ENCODE measurements around the gene EARS2. TPM values are rescaled to one million over a fixed set of nuclear protein-coding genes. Genes with fewer than 3 reads are reported as not detected.

The EARS2 gene
- total RNA-seq, 1 donor from 2014 or later = 16.8 TPM

DNA sequence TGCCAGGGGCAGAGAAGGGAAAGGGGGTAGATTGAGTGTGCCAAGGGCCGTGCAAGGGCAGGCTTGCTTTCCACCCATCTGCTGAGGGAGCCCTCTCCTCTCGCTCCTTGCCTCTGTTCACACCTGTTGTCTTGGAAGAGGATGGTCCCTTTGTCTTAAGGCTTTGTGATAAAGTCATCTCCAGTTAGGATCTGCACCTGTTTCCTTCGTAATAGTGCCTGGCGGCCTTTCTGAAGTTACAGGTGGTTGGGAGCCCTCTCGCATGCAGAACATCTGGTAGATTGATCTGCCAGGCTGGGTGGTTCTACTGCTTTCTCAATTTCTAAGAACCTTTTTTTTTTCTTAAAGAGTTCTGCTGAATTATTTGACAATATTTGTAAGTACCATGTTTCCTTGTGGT is 16.7 kb upstream of the EARS2 start:
- no peaks in the 10 kb centered on the region for H3K27me3 ChIP-seq
- no peak for DNase-seq (ENCODE audit: low spot score in 2 of 2)
- H3K4me3 ChIP-seq = no peak overlapping the region
- intact Hi-C loops (cut with DNase I) = no loop called here
- no peaks in the 10 kb centered on the region for H3K9me3 ChIP-seq
- no peak overlapping the region for H3K27ac ChIP-seq
- H3K4me1 ChIP-seq = no peaks in the 10 kb centered on the region
- peaks cover 42 to 80% of the 10 kb centered on the region in 2 donors for H3K36me3 ChIP-seq
- TF ChIP-seq, protein P1, sequence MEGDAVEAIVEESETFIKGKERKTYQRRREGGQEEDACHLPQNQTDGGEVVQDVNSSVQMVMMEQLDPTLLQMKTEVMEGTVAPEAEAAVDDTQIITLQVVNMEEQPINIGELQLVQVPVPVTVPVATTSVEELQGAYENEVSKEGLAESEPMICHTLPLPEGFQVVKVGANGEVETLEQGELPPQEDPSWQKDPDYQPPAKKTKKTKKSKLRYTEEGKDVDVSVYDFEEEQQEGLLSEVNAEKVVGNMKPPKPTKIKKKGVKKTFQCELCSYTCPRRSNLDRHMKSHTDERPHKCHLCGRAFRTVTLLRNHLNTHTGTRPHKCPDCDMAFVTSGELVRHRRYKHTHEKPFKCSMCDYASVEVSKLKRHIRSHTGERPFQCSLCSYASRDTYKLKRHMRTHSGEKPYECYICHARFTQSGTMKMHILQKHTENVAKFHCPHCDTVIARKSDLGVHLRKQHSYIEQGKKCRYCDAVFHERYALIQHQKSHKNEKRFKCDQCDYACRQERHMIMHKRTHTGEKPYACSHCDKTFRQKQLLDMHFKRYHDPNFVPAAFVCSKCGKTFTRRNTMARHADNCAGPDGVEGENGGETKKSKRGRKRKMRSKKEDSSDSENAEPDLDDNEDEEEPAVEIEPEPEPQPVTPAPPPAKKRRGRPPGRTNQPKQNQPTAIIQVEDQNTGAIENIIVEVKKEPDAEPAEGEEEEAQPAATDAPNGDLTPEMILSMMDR (IDR thresholded peaks at IDR 0.05) = no peak

- Histone ChIP-seq H3K27me3 (no peaks in the 10 kb centered on the region), H3K27ac (no peak overlapping the region), H3K36me3 (peaks cover 55 to 85% of the 10 kb centered on the region in 2 donors), H3K4me3 (no peak overlapping the region), H3K9me3 (no peaks in the 10 kb centered on the region), H3K4me1 (no peaks in the 10 kb centered on the region)
- DNase-seq (ENCODE audit: low spot score in 2 of 2) = no peak
- TF ChIP-seq, protein P1 (IDR thresholded peaks at IDR 0.05) = no peak
- intact Hi-C loops (cut with DNase I) = no loop called here
These were observed 15.2 kb upstream of the EARS2 start for GRCh38 chr16:23572394-23572793.

DNA sequence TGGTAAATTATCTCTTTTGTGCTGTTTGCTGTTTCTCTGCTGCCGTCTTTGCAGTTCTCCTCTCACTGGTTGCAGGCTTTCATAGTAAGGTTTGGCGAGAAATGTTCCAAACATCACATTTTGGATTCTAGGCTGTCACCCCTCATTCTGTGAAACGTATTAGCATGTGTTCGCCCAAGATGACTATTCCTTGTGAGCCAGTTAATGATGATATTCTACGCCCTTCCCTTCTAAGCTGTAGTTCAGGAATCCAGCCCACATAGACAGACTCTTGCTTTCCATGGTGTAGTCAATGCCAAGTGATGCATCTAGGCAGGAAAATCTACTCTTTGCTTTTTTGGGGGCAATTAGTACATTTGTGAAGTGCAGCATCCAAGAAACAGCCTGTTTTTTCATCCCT is 14.7 kb upstream of the EARS2 start:
- no peaks in the 10 kb centered on the region for H3K4me1 ChIP-seq
- no peaks in the 10 kb centered on the region for H3K9me3 ChIP-seq
- peaks cover 60 to 85% of the 10 kb centered on the region in 2 donors for H3K36me3 ChIP-seq
- no peak overlapping the region for H3K27ac ChIP-seq
- H3K4me3 ChIP-seq = no peak overlapping the region
- no peaks in the 10 kb centered on the region for H3K27me3 ChIP-seq
- intact Hi-C loops (cut with DNase I) = no loop called here
- DNase-seq (ENCODE audit: low spot score in 2 of 2) = no peak
- TF ChIP-seq, protein P1 (IDR thresholded peaks at IDR 0.05) = no peak

DNA sequence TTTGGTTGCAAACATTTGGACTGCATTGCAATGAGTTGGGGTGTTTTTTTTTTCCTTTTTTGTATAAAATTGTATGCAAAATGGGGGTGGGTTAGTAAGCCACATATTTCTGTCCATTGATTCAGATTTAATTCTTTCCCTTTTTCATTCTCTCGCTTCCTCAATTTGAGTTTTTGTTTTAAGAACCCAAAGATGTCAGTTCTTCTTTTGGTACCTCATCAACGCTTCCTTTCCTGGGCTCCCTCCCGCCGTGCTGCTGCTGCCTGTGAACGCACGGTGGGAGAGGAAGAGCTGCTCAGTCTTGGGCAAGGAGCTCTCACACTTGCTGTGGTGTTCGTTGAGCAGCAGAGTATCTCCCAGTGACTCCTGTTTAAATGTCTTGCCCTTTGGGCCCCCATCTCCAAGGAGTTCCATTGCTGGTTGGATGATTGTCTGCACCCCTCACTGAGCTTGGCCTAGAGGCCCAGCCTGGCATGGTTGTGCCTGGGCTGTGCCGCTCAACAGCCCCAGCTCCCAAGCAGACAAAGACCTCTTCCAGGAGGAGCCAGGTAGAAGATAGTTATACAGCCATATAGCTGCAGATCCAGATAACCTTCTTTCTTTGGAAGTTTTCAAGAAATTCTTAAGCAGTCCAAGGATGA is 14.0 kb upstream of the EARS2 start:
- TF ChIP-seq, protein P1 (IDR thresholded peaks at IDR 0.05) = no peak
- DNase-seq (ENCODE audit: low spot score in 2 of 2) = no peak
- Histone ChIP-seq H3K9me3 (no peaks in the 10 kb centered on the region), H3K27ac (no peak overlapping the region), H3K27me3 (no peaks in the 10 kb centered on the region), H3K4me3 (no peak overlapping the region), H3K36me3 (peaks cover 65 to 88% of the 10 kb centered on the region in 2 donors), H3K4me1 (no peaks in the 10 kb centered on the region)
- intact Hi-C loops (cut with DNase I) = no loop called here

- no peaks in the 10 kb centered on the region for H3K27me3 ChIP-seq
- no peak overlapping the region for H3K27ac ChIP-seq
- no peak for DNase-seq (ENCODE audit: low spot score in 2 of 2)
- intact Hi-C loops (cut with DNase I) = no loop called here
- TF ChIP-seq, protein P1 (IDR thresholded peaks at IDR 0.05) = no peak
- H3K4me3 ChIP-seq = no peak overlapping the region
- no peaks in the 10 kb centered on the region for H3K4me1 ChIP-seq
- no peaks in the 10 kb centered on the region for H3K9me3 ChIP-seq
- H3K36me3 ChIP-seq = peaks cover 80 to 94% of the 10 kb centered on the region in 2 donors
These were observed 10.5 kb upstream of the EARS2 start for GRCh38 chr16:23567602-23568001.

GRCh38 chr16:23566724-23567123 is 9.6 kb upstream of the EARS2 start:
- TF ChIP-seq, protein P1 (IDR thresholded peaks at IDR 0.05) = no peak
- Histone ChIP-seq H3K9me3 (no peaks in the 10 kb centered on the region), H3K27me3 (no peaks in the 10 kb centered on the region), H3K36me3 (peaks cover 76 to 94% of the 10 kb centered on the region in 2 donors), H3K4me3 (no peak overlapping the region), H3K4me1 (no peaks in the 10 kb centered on the region), H3K27ac (no peak overlapping the region)
- intact Hi-C loops (cut with DNase I) = no loop called here
- DNase-seq (ENCODE audit: low spot score in 2 of 2) = no peak

Data from ascending aorta (tissue), 2 donors.